SU-DHL-6 (cell line): Measurements from ENCODE around the gene GRIFIN.

ENCODE experiments used
- H2AFZ ChIP-seq: fragments of 200-600 bp; sonication (generic); 2 replicates; pipeline ENCODE4 v1.6.1; 2014; ENCODE audit warnings: low read depth, mild to moderate bottlenecking, moderate library complexity, mixed read lengths, antibody characterized with exemption, low read length; ENCODE audit not compliant: severe bottlenecking
- H3F3A ChIP-seq: fragments of 200-600 bp; shearing (Covaris generic); 2 replicates; pipeline ENCODE4 v1.6.0; 2016; ENCODE audit warnings: antibody characterized with exemption, mild to moderate bottlenecking; ENCODE audit not compliant: insufficient read depth
- H3K27ac ChIP-seq: fragments of 200-600 bp; sonication (generic); 2 replicates; pipeline ENCODE4 v1.5.1; 2016; ENCODE audit warnings: low read depth, mild to moderate bottlenecking, low read length, moderate library complexity, mixed read lengths
- H3K27me3 ChIP-seq: fragments of 200-600 bp; sonication (generic), shearing (Covaris generic); 2 replicates; pipeline ENCODE4 v1.6.0; 2014; ENCODE audit warnings: mild to moderate bottlenecking, low read length
- H3K36me3 ChIP-seq: fragments of 200-600 bp; sonication (generic); 2 replicates; pipeline ENCODE4 v1.6.1; 2014; ENCODE audit warnings: mild to moderate bottlenecking, low read length, mixed read lengths
- H3K4me2 ChIP-seq: fragments of 300-600, 200-600 bp; shearing (Covaris generic), sonication (generic); 2 replicates; pipeline ENCODE4 v1.6.0; 2014; ENCODE audit warnings: low read length, low read depth, mild to moderate bottlenecking; ENCODE audit not compliant: poor library complexity, severe bottlenecking
- H3K4me3 ChIP-seq: fragments of 200-600 bp; sonication (generic); 2 replicates; pipeline ENCODE4 v1.5.1; 2014; ENCODE audit warnings: antibody characterized with exemption, low read length, mild to moderate bottlenecking, mixed read lengths; ENCODE audit not compliant: insufficient read depth, poor library complexity, severe bottlenecking
- H3K79me2 ChIP-seq: fragments of 200-600 bp; sonication (generic); 2 replicates; pipeline ENCODE4 v1.6.1; 2014; ENCODE audit warnings: mild to moderate bottlenecking, low read length, moderate library complexity; ENCODE audit not compliant: insufficient read depth
- H3K9ac ChIP-seq: fragments of 200-600 bp; sonication (generic); 2 replicates; pipeline ENCODE4 v1.7.0; 2014; ENCODE audit warnings: mild to moderate bottlenecking, low read length
- H3K9me2 ChIP-seq: fragments of 200-600 bp; sonication (generic); replicated peaks from 2 replicates; pipeline ENCODE4 v1.6.1; 2014; ENCODE audit warnings: low read length; ENCODE audit not compliant: insufficient read depth
- H3K9me3 ChIP-seq: fragments of 200-600 bp; sonication (generic); 2 replicates; pipeline ENCODE4 v1.6.1; 2014; ENCODE audit warnings: low read length, mixed read lengths; ENCODE audit not compliant: insufficient read depth
- H4K20me1 ChIP-seq: fragments of 200-600 bp; sonication (generic); 2 replicates; pipeline ENCODE4 v1.6.1; 2014; ENCODE audit warnings: low read depth, mild to moderate bottlenecking, antibody characterized with exemption, low read length, moderate library complexity, mixed read lengths
- CTCF ChIP-seq: fragments of 200-600 bp; sonication (generic); IDR thresholded peaks from one replicate; pipeline ENCODE4 v1.5.1; 2017; ENCODE audit warnings: antibody characterized with exemption, mild to moderate bottlenecking, low read length, moderate library complexity; ENCODE audit not compliant: insufficient read depth, poor library complexity, severe bottlenecking
- EZH2phosphoT487 ChIP-seq: fragments of 200-600 bp; sonication (generic), shearing (Covaris generic); conservative IDR thresholded peaks from 2 replicates; pipeline ENCODE4 v1.6.1; 2018; ENCODE audit warnings: mild to moderate bottlenecking, antibody characterized with exemption, low read length, moderate library complexity, mixed read lengths

Gene GRIFIN

GRCh38 chr7:2504889-2505375 is 28.7 kb upstream of the GRIFIN start:
- TF ChIP-seq EZH2phosphoT487: no peak
- TF ChIP-seq CTCF: no peak

GRCh38 chr7:2504128-2504888 is 28.1 kb upstream of the GRIFIN start:
- Histone ChIP-seq H3K27me3 (no peaks in the 10 kb centered on the region), H3K9ac (no peak overlapping the region), H3K9me3 (no peaks in the 10 kb centered on the region), H2AFZ (no peak overlapping the region), H3K9me2 (no peaks in the 10 kb centered on the region), H3K4me3 (no peak overlapping the region), H3K36me3 (no peaks in the 10 kb centered on the region), H4K20me1 (no peaks in the 10 kb centered on the region), H3K27ac (no peak overlapping the region), H3F3A (no peaks in the 10 kb centered on the region), H3K79me2 (no peaks in the 10 kb centered on the region), H3K4me2 (no peak overlapping the region)
- TF ChIP-seq CTCF (no peak), EZH2phosphoT487 (no peak)

More at GRCh38 chr7:2504889-2505375, 28.7 kb upstream of the GRIFIN start:
- Histone ChIP-seq H3K27ac (no peak overlapping the region), H3K9ac (no peak overlapping the region), H3K36me3 (no peaks in the 10 kb centered on the region), H3K27me3 (no peaks in the 10 kb centered on the region), H3K4me3 (no peak overlapping the region), H4K20me1 (no peaks in the 10 kb centered on the region), H3K4me2 (no peak overlapping the region), H3K79me2 (no peaks in the 10 kb centered on the region), H2AFZ (no peak overlapping the region), H3K9me2 (no peaks in the 10 kb centered on the region), H3F3A (no peaks in the 10 kb centered on the region), H3K9me3 (no peaks in the 10 kb centered on the region)

DNA sequence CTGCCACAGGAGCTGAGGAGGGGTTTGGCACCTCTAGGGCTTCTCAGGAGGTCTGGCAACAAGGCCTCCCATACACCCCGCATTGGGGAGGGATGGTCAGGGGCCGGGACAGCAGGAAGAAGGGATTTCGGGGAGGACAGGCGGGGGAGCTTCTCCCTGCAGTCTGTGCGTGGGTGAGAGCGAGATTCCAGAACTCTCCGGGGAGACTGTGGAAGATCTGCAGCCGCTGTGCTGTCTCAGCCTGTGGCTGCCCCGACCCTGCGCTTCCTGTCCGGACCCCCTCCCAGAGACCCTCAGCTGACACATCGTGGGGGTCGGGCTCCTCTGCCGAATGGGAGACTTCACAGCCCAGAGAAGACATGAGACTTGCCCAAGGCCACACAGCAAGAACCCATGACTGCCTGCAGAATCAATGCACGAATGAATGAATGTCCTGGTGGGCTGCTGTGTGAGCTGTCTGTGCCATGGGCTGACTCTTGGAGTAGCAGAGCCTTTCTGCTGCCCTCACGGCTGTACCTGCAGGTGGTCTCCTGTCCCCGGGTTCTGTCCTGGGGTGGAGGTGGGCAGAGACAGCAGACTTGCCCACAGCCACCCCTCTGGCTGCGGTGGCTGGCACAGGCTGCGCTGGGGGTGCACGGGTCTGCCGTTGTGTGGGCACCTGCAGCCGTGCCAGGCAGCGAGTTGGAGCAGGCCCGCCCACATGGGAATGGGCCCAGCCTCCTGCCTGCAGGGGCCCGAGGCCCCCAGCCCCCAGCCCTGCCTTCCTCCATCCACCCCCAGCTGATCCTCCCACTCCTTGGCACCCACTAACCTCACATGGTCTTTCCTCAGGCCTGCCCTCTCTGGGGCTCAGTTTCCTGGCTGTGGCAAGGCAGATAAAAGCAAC is 27.1 kb upstream of the GRIFIN start:
- TF ChIP-seq EZH2phosphoT487: no peak
- TF ChIP-seq CTCF: no peak
- H3K9ac ChIP-seq: no peak overlapping the region
- H3K4me2 ChIP-seq: no peak overlapping the region
- H3K79me2 ChIP-seq: no peaks in the 10 kb centered on the region
- no peak overlapping the region for H3K4me3 ChIP-seq
- H2AFZ ChIP-seq: no peak overlapping the region
- no peaks in the 10 kb centered on the region for H3K9me2 ChIP-seq
- H3K36me3 ChIP-seq: no peaks in the 10 kb centered on the region
- no peaks in the 10 kb centered on the region for H4K20me1 ChIP-seq
- no peaks in the 10 kb centered on the region for H3K9me3 ChIP-seq
- H3F3A ChIP-seq: no peaks in the 10 kb centered on the region
- H3K27ac ChIP-seq: no peak overlapping the region
- H3K27me3 ChIP-seq: no peaks in the 10 kb centered on the region
